GM12872 (cell line): ENCODE measurements around the gene TFR2.

Source experiments
- CTCF ChIP-seq: IDR thresholded peaks from 3 replicates; pipeline ENCODE4 v1.5.1; 2011; ENCODE audit warnings: low read depth, mild to moderate bottlenecking, low read length, moderate library complexity; ENCODE audit not compliant: insufficient read depth

The TFR2 gene

DNA sequence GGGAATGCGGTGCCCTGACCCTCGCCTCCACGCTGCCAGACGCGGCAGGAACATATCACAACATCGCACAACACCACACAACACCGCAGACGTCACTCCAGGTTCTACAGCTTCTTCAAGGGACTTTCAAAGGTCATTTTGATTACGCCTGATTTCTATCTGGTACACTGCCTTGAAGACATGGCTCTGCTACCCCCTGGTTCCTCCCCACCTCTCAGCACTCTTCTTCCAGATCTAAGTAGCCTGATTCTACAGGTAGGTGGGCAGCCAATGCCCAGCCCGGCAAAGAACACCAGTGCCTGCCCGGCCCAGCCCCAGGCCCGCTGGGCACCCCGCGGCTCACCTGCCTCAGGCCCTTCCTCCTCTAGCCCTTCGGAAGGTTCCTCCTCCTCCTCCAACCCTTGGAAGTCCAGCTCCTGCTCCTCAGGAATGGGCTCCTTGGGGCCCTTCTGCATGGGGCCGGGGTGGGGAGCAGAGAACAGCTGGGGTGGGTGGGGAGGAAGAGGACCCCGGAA is 44.3 kb upstream of the TFR2 start:
- TF ChIP-seq CTCF = no peak

GRCh38 chr7:100685049-100685605 is 43.8 kb upstream of the TFR2 start:
- no peak for TF ChIP-seq CTCF

DNA sequence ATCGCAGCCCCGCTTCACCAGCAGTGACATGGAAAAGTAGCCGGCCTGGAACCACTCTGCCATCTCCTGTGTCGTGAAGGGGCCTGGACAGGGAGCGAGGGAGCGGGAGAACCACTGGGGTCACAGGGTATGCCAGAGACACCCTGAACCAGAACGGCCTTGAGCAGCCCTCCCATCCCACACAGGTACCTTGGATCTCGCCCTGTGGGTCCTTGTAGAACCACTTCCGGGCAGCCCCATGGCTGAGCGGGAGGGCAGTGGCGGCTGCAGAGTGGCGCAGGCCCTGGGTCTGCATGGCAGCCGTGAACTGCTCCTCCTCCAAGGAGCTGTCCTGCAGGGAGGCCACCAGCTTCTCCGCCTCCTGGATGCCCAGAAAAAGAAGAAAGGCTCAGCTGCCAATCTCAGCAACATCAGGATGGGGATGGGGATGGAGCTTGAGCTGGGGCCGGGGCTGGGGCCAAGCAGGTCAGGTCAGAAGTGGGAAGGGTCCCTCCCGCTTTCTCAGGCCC is 43.2 kb upstream of the TFR2 start:
- no peak for TF ChIP-seq CTCF

GRCh38 chr7:100683659-100684533 is 42.5 kb upstream of the TFR2 start:
- TF ChIP-seq CTCF = no peak

GRCh38 chr7:100682991-100683658 is 41.8 kb upstream of the TFR2 start:
- TF ChIP-seq CTCF = no peak

DNA sequence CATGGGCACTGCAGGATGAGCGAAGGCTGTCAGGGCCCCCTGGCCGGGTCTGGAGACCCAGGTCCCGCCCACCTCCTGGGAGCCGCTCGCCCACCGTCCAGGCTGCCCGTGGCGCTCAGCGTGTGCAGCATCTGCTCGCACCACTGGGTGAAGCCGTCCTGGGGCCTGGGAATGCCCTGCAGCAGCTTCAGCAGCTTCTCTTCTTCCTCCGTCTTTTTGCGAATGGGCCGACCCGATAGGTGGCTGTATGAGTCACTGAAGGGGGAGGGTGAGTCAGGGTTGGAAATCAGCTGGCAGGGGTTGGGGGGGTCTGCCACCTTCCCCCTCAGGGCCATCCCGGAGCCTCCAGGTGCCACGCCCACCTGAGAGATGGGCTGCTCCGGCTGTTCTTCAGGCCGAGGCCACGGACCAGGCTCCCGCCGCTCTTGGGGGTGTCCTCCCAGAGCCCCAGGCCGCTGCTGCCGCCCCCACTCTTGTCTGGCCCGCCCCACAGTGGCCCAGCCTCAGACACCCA is 40.9 kb upstream of the TFR2 start:
- TF ChIP-seq CTCF = no peak

DNA sequence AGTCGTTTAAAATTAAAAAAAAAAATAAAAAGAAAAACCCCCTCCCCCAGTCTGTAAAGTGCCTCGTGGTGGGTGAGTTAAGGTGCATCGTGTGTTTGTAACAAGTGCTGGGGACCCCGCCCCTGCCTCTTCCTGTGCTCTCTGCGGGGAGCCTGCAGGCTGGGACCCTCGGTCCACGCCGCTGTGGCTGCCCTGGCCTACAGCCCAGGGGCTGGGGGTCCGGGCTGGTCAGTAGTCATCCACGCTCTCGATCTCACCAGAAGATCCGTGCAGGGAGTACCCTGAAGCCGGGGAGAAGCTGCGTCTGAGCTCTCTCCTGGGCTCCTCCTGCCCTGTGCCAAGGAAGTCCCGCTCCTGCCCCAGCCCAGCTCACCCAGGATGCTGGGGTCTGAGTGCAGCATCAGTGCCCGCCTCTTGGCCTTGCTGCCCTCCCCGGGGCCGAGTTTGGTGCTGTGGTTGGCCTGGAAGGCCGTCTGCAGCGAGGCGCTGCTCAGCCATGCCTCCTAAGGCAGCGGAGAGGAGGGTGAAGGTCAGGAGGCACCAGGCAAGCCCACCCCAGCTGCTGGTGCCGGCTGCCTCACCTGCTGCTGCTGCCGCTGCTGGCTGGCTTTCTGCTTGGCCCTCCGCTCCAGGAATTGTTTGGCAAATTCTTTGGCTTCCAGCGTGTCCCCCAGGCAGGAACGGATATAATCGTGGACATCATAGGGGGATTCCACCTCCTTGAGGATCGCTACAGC is 40.3 kb upstream of the TFR2 start:
- TF ChIP-seq CTCF = no peak
